HG02852 (cell line): ENCODE measurements around the gene METTL22.

Source experiments
- ATAC-seq: cut with Tn5 transposase; IDR thresholded peaks from one replicate; pipeline ENCODE4 v1.9.1; 2021; ENCODE audit warnings: mild to moderate bottlenecking, moderate library complexity; ENCODE audit not compliant: unreplicated experiment

METTL22 gene, protein sequence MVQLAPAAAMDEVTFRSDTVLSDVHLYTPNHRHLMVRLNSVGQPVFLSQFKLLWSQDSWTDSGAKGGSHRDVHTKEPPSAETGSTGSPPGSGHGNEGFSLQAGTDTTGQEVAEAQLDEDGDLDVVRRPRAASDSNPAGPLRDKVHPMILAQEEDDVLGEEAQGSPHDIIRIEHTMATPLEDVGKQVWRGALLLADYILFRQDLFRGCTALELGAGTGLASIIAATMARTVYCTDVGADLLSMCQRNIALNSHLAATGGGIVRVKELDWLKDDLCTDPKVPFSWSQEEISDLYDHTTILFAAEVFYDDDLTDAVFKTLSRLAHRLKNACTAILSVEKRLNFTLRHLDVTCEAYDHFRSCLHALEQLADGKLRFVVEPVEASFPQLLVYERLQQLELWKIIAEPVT

GRCh38 chr16:8621572-8622314 is at the start of gene METTL22:
Gene METTL22 (plus strand): TSS chr16:8621698. CDS start chr16:8625666, 3,968 bp downstream.
- peak; percentile 83 for ATAC-seq

DNA sequence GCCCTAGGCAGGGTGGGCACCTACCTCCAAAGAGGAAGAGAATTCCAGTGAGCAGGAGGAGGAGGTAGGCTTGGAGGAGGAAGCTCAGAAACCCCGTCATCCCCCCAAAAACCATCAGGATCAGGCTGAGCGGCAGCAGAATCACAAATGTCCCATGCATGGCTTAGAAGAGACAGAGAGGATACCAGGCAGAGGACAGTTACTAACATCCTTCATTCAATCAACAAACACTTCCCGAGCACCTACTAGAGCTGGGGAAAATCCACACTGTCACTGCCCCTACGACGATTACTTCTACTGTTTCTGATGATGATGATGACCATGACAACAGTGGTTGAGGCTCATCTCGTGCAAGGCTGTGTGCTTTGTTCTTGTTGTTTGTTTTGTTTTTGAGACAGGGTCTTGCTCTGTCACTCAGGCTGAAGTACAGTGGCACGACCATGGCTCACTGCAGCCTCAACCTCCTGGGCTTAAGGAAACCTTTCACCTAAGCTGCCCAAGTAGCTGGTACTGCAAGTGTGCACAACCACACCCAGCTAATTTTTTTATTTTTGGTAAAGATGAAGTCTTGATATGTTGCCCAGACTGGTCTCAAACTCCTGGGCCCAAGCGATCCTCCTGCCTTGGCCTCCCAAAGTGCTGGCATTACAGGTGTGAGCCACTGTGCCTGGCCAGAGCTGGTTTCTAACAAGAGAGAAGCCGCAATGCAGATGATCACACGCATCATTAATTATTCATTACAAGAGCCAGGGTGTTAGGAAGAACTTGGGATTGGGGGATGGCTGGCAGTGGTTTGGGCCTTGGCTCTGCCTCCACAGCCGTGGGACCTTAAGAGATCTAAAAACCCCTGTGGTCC is 49.2 kb upstream of the METTL22 start:
- no peak for ATAC-seq

DNA sequence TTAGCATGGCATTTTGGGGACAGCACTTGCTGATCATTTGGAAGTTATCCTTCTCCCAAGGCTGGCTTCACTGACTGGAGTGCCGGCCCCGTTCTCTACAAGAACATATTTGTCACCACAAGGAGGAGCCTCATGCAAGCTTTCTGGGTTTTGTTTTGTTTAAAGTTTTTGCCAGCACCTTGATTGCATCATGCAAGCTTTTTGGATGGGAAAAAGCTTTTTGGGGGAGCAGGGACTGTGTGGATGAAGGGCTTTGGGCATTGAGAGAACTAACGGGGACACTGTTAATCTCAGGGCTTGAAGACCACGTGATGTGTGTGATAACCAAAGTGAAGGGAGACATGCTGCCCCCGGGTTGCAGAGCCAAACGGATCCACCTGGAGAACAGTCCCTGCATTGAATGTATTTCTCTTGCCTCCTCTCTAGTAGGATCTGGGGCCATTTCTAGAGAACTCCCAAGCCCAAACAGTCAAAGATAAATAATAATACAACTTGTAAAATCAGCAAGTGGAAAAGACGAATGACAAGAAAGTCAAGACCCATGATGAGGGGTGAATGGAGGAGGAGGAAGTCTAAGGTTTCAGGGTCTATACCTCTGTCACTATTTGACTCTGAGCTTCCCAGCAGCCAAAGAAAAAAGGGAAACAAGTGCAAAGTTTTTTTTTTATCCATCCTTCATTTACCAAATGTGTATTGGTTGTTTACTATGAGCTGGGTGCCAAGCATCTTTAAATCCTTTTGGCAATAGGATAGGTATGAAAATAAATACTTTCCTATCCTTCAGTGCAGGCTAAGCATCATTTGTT is 48.4 kb upstream of the METTL22 start:
- ATAC-seq, result no peak

- no peak for ATAC-seq
Observed at GRCh38 chr16:8575399-8575798, 46.1 kb upstream of the METTL22 start.

DNA sequence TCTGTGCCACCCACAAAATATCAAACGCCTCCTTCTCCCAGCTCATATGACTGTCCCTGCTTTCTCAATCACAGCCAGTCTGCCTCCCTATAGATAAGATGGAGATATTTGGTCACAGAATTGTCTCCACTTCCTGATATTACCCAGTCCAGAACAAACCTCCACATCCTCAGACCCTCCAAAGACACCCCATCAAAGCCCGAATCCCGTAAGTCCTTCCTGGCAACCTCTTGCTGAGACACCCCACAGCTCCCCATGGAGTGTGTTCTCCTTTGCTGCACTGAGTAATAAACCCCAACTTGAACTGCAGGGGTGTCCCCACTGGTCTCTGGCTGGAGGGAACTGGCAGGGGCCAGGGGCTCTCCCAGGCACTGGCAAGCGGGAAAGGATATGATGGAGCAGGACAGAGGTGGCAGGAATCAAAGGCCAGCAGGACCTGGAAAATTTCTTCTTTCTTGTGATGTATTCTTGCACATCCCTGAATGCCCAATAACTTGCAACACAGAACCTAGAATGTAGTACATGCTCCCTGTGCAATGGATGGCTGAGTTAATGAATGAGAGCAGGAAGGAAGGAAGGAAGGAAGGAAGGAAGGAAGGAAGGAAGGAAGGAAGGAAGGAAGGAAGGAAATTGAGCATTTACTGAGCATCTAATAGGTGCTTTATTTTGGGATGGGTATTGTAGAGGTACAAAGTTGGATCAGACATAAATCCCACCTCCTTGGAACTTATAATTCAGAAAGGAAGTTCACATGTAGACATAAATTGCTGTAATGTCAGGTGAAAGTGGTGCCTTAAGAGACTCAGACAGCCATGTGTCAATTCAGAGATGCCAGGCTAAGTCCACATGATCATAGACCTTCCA is 45.1 kb upstream of the METTL22 start:
- ATAC-seq, result no peak

DNA sequence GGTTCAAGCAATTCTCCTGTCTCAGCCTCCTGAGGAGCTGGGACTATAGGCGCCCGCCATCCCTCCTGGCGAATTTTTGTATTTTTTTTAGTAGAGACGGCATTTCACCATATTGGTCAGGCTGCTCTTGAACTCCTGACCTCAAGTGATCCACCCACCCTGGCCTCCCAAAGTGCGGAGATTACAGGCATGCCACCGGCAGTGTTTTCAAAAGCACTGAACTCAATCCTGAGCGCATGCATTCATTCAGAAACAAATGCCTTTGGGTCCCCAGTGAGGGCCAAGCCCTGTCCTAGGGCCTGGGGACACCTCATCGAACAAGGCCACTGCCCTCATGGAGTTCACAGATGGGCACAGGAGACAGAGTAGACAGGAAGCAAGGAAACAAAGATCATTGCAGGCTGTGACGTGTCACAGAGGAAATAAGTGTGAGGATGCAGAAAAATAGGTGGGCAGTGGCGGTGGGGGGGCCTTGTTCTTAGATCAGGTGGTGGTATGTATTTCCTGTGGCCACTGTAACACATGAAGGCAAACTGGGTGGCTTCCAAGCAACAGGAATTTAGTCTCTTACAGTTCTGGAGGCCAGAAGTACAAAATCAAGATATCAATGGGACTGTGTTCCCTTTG is 43.7 kb upstream of the METTL22 start:
- ATAC-seq, result no peak

- no peak for ATAC-seq
Observed at GRCh38 chr16:8579559-8579958, 41.9 kb upstream of the METTL22 start.

GRCh38 chr16:8581831-8582580 is 39.5 kb upstream of the METTL22 start:
- ATAC-seq, result no peak

DNA sequence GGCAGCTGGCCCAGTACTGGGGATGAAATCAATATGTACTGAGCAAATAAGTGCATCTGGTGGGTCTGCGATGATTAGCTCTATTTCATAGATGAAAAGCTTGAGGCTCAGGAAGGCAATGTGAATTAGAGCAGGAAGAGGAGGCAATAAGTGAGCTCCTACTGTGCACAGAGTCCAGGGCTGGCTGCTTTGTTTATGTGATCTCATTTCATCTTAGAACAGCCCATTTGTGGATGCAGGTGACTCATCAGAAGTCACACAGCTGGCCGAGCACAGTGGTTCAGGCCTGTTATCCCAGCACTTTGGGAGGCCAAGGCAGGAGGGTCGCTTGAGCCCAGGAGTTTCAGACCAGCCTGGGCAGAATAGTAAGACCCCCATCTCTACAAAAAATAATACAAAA is 38.3 kb upstream of the METTL22 start:
- ATAC-seq, result no peak

DNA sequence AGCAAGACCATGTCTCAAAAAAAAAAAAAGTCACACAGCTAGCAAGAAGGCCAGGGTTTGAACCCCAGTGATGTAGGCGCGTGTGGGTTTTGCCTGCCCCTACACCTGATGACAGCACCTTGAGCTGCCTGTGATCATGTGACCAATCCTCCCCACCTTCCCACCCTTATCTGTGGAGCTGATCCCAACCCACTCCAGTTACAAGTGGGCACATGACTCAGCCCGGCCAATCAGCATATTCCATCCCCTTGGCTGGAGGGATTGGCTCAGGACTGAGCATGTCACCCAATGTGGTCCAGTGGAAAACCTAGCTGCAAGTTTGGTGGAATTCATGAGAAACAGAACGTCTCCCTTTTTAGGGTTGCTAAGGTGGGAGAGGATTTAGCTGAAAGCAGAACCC is 37.8 kb upstream of the METTL22 start:
- ATAC-seq, result no peak

DNA sequence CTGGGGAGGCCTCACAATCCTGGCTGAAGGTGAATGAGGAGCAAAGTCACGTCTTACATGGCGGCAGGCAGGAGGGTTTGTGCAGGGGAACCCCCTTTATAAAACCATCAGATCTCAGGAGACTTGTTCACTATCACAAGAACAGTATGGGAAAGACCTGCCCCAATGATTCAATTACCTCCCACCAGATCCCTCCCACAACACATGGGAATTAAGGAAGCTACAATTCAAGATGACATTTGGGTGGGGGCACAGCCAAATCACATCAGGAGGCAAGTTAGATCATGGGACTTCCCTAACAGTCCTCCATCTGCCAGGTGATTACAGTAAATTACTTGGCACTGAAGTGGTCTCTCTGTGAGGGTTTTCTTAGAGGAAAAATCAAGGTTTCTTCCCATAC is 36.5 kb upstream of the METTL22 start:
- ATAC-seq, result no peak

GRCh38 chr16:8585857-8586256 is 35.6 kb upstream of the METTL22 start:
- ATAC-seq, result no peak

- no peak for ATAC-seq
Observed at GRCh38 chr16:8587065-8587464, 34.4 kb upstream of the METTL22 start.

GRCh38 chr16:8588682-8589056 is 32.8 kb upstream of the METTL22 start:
- no peak for ATAC-seq

GRCh38 chr16:8589057-8589899 is 32.2 kb upstream of the METTL22 start:
- ATAC-seq, result no peak

DNA sequence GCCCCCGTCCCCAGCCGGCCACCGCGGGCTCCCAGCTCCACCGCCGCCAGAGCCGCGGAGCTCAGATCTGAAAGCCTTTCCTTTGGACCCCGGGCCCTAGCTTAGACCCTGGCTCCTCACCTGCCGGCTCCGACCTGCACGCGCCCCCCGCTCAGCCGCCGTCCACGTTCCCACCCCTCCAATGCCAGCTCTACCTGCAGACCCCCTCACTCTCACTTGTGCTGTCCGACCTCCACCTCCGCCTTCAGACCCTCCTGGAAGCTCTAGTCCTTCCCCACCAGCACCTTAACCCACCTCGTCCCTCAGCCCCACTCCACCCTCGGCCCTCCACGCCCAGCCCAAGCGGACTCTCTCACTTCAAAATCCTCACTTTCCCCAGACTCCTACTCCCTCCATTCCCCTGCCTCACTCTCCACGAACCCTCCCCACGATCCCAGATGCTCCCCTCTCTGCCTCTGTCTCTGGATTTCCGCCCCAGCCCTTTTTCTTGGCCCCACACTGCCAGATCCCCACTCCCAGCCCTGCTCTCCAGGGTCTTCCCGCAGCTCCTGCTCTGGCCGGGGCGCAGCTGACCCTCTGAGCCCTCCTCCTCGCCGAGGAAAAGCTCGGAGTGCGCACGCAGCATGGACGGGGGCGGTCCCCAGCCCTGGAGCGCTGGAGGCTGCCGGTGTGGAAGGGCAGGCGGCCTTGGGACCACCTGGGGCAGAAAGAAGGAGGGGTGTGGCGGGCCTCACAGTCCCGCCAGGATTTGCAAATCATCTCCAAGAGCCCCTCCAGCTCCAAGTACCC is 31.4 kb upstream of the METTL22 start, which contains the start of gene TMEM114:
Gene TMEM114 (minus strand): TSS at position 612 of the 789 bp plus-strand sequence. CDS start 673 bp downstream, outside the sequence.
- ATAC-seq, result no peak

GRCh38 chr16:8590811-8591210 is 30.7 kb upstream of the METTL22 start:
- ATAC-seq, result no peak
